WTC11 (cell line): ENCODE data around the gene CPNE8. TPM values are rescaled to one million over a fixed set of nuclear protein-coding genes. Genes with fewer than 3 reads are reported as not detected.

Experiments used
- ATAC-seq: fragments of 200-7000 bp; cut with Tn5 transposase; 2 replicates; pipeline ENCODE4 v1.10.0; 2021; ENCODE audit warnings: mild to moderate bottlenecking, moderate library complexity
- CTCF ChIA-PET: fragments of 300-600 bp; sonication (Branson Sonifier 250); formaldehyde crosslinking; loops from one replicate; lab custom pipeline; 2021; ENCODE audit warnings: antibody characterized with exemption; lab: Charles Lee
- POLR2A ChIA-PET: fragments of 350-600 bp; sonication (Branson Sonifier 250); formaldehyde crosslinking; loops from one replicate; lab custom pipeline; 2021; ENCODE audit warnings: antibody characterized with exemption; lab: Charles Lee
- DNase-seq: peaks from one replicate; pipeline ENCODE4 v3.0.0; 2021; ENCODE audit warnings: low spot score
- H3K27ac Mint-ChIP-seq: 2 replicates; pipeline ENCODE4 v1.8.0; 2021; ENCODE audit warnings: mixed read lengths
- H3K27me3 Mint-ChIP-seq: 2 replicates; pipeline ENCODE4 v1.8.0; 2021; ENCODE audit warnings: low read depth, mild to moderate bottlenecking, moderate library complexity, mixed read lengths
- H3K36me3 Mint-ChIP-seq: 2 replicates; pipeline ENCODE4 v1.8.0; 2021; ENCODE audit warnings: mixed read lengths
- H3K4me1 Mint-ChIP-seq: 2 replicates; pipeline ENCODE4 v1.8.0; 2022; ENCODE audit warnings: mixed read lengths
- H3K4me3 Mint-ChIP-seq: 2 replicates; pipeline ENCODE4 v1.8.0; 2021; ENCODE audit warnings: mild to moderate bottlenecking, moderate library complexity, mixed read lengths
- H3K9me3 Mint-ChIP-seq: 2 replicates; pipeline ENCODE4 v1.8.0; 2021; ENCODE audit warnings: mixed read lengths
- ETV6 ChIP-seq: sonication (generic); formaldehyde crosslinking; IDR thresholded peaks from 2 replicates; pipeline ENCODE4 v1.8.1; 2022; ENCODE audit warnings: mild to moderate bottlenecking, missing genetic modification reagents
- KAT7 ChIP-seq: sonication (generic); formaldehyde crosslinking; IDR thresholded peaks from 2 replicates; pipeline ENCODE4 v1.8.1; 2023; ENCODE audit warnings: missing genetic modification reagents, mild to moderate bottlenecking, borderline replicate concordance
- NFATC4 ChIP-seq: fragments of 250-450 bp; sonication (Bioruptor Pico); IDR thresholded peaks from 2 replicates; pipeline ENCODE4 v1.9.0; 2021; ENCODE audit warnings: mild to moderate bottlenecking
- NR2C2 ChIP-seq: sonication (generic); formaldehyde crosslinking; IDR thresholded peaks from 2 replicates; pipeline ENCODE4 v1.8.0; 2022; ENCODE audit warnings: mild to moderate bottlenecking, missing genetic modification reagents
- RORB ChIP-seq: fragments of 250-450 bp; sonication (Bioruptor Pico); IDR thresholded peaks from 2 replicates; pipeline ENCODE4 v1.9.0; 2021; ENCODE audit warnings: mild to moderate bottlenecking
- TEAD4 ChIP-seq: sonication (generic); formaldehyde crosslinking; IDR thresholded peaks from 2 replicates; pipeline ENCODE4 v1.8.0; 2022; ENCODE audit warnings: mild to moderate bottlenecking, missing genetic modification reagents
- ZNF232 ChIP-seq: sonication (generic); formaldehyde crosslinking; IDR thresholded peaks from 2 replicates; pipeline ENCODE4 v1.8.0; 2022; ENCODE audit warnings: mild to moderate bottlenecking, missing genetic modification reagents
- ZNF423 ChIP-seq: fragments of 250-450 bp; sonication (Bioruptor Pico); IDR thresholded peaks from 2 replicates; pipeline ENCODE4 v2.1.2; 2022; ENCODE audit warnings: mild to moderate bottlenecking, moderate library complexity
- total RNA-seq: library from RNA; stranded (reverse); gene quantifications from 3 replicates; pipeline ENCODE4 v1.2.3, GENCODE V29; 2021
- TF ChIP-seq, protein P1 (sequence below): sonication (generic); formaldehyde crosslinking; IDR thresholded peaks from 2 replicates; pipeline ENCODE4 v1.8.1; 2023; ENCODE audit warnings: mild to moderate bottlenecking, missing genetic modification reagents
- TF ChIP-seq, protein P2 (sequence below): sonication (generic); formaldehyde crosslinking; IDR thresholded peaks from 2 replicates; pipeline ENCODE4 v1.8.1; 2023; ENCODE audit warnings: mild to moderate bottlenecking, moderate library complexity, missing genetic modification reagents
- TF ChIP-seq, protein P3 (sequence below): sonication (generic); formaldehyde crosslinking; IDR thresholded peaks from 2 replicates; pipeline ENCODE4 v1.8.0; 2022; ENCODE audit warnings: mild to moderate bottlenecking, missing genetic modification reagents
- TF ChIP-seq, protein P4 (sequence below): sonication (generic); formaldehyde crosslinking; IDR thresholded peaks from 2 replicates; pipeline ENCODE4 v1.8.1; 2023; ENCODE audit warnings: mild to moderate bottlenecking, missing genetic modification reagents
- TF ChIP-seq, protein P5 (sequence below): sonication (generic); formaldehyde crosslinking; IDR thresholded peaks from 2 replicates; pipeline ENCODE4 v1.8.1; 2022; ENCODE audit warnings: low read depth, missing genetic modification reagents, borderline replicate concordance
- TF ChIP-seq, protein P6 (sequence below): sonication (generic); formaldehyde crosslinking; IDR thresholded peaks from 2 replicates; pipeline ENCODE4 v1.8.0; 2022; ENCODE audit warnings: mild to moderate bottlenecking, missing genetic modification reagents
- TF ChIP-seq, protein P7 (sequence below): sonication (generic); formaldehyde crosslinking; IDR thresholded peaks from 2 replicates; pipeline ENCODE4 v1.8.1; 2023; ENCODE audit warnings: mild to moderate bottlenecking, missing genetic modification reagents, moderate library complexity
- TF ChIP-seq, protein P8 (sequence below): sonication (generic); formaldehyde crosslinking; IDR thresholded peaks from 2 replicates; pipeline ENCODE4 v1.8.1; 2023; ENCODE audit warnings: mild to moderate bottlenecking, missing genetic modification reagents, moderate library complexity
- TF ChIP-seq, protein P9 (sequence below): sonication (generic); formaldehyde crosslinking; conservative IDR thresholded peaks from 2 replicates; pipeline ENCODE4 v1.8.1; 2022; ENCODE audit warnings: mild to moderate bottlenecking, missing genetic modification reagents

The CPNE8 gene
- total RNA-seq, 1 experiment from 2014 or later, result 8.3 TPM

DNA sequence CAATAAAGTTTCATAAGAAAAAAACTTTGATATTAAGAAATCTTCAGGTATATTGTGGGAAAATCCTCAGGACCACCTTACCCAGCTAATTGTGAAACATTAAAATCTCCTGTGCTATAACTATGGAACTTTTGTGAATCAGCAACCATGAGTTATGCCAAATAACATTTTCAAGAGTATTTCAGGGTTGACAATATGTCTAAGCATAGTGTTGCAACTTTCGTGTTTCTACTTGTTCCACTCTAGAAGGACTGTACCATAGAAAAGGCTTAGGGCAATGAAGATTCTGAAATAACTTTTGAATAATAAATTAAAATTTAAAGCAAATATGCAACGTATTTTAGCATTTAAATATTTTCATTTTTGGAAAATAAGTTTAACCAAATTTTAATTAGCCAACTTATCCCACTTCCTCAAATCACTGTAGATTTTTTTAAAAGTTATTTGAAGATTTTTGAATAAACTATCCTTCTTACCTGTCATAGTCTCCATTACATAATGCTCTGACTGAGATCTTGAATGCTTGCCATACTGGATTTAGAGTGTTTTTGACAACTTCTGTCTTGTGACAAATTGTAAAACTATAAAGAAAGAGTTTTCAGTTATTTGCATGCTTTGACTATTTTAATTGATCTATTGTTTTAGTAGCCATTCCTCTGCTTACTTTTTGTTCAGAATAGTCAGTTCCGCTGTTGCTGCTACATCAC lies 143.6 kb downstream of the CPNE8 start:
- CTCF ChIA-PET, result no interaction called here
- POLR2A ChIA-PET, result no interaction called here
- peaks cover 15% of the 10 kb centered on the region for H3K4me1 Mint-ChIP-seq
- no peak overlapping the region for H3K27ac Mint-ChIP-seq
- DNase-seq (no peak), ATAC-seq (no peak)
- H3K27me3 Mint-ChIP-seq, result no peaks in the 10 kb centered on the region
- no peaks in the 10 kb centered on the region for H3K9me3 Mint-ChIP-seq
- no peak overlapping the region for H3K4me3 Mint-ChIP-seq
- TF ChIP-seq, protein P1, sequence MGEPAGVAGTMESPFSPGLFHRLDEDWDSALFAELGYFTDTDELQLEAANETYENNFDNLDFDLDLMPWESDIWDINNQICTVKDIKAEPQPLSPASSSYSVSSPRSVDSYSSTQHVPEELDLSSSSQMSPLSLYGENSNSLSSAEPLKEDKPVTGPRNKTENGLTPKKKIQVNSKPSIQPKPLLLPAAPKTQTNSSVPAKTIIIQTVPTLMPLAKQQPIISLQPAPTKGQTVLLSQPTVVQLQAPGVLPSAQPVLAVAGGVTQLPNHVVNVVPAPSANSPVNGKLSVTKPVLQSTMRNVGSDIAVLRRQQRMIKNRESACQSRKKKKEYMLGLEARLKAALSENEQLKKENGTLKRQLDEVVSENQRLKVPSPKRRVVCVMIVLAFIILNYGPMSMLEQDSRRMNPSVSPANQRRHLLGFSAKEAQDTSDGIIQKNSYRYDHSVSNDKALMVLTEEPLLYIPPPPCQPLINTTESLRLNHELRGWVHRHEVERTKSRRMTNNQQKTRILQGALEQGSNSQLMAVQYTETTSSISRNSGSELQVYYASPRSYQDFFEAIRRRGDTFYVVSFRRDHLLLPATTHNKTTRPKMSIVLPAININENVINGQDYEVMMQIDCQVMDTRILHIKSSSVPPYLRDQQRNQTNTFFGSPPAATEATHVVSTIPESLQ (CRISPR knock-in tag), result no peak
- TF ChIP-seq, protein P2, sequence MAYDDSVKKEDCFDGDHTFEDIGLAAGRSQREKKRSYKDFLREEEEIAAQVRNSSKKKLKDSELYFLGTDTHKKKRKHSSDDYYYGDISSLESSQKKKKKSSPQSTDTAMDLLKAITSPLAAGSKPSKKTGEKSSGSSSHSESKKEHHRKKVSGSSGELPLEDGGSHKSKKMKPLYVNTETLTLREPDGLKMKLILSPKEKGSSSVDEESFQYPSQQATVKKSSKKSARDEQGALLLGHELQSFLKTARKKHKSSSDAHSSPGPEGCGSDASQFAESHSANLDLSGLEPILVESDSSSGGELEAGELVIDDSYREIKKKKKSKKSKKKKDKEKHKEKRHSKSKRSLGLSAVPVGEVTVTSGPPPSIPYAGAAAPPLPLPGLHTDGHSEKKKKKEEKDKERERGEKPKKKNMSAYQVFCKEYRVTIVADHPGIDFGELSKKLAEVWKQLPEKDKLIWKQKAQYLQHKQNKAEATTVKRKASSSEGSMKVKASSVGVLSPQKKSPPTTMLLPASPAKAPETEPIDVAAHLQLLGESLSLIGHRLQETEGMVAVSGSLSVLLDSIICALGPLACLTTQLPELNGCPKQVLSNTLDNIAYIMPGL (CRISPR knock-in tag), result no peak
- no peak for TF ChIP-seq KAT7 (CRISPR knock-in tag)
- TF ChIP-seq, protein P3, sequence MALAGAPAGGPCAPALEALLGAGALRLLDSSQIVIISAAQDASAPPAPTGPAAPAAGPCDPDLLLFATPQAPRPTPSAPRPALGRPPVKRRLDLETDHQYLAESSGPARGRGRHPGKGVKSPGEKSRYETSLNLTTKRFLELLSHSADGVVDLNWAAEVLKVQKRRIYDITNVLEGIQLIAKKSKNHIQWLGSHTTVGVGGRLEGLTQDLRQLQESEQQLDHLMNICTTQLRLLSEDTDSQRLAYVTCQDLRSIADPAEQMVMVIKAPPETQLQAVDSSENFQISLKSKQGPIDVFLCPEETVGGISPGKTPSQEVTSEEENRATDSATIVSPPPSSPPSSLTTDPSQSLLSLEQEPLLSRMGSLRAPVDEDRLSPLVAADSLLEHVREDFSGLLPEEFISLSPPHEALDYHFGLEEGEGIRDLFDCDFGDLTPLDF (CRISPR knock-in tag), result no peak
- TF ChIP-seq ZNF232 (CRISPR knock-in tag), result no peak
- TF ChIP-seq ETV6 (CRISPR knock-in tag), result no peak
- TF ChIP-seq NR2C2 (CRISPR knock-in tag), result no peak
- TF ChIP-seq, protein P4, sequence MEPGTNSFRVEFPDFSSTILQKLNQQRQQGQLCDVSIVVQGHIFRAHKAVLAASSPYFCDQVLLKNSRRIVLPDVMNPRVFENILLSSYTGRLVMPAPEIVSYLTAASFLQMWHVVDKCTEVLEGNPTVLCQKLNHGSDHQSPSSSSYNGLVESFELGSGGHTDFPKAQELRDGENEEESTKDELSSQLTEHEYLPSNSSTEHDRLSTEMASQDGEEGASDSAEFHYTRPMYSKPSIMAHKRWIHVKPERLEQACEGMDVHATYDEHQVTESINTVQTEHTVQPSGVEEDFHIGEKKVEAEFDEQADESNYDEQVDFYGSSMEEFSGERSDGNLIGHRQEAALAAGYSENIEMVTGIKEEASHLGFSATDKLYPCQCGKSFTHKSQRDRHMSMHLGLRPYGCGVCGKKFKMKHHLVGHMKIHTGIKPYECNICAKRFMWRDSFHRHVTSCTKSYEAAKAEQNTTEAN (CRISPR knock-in tag), result no peak
- TF ChIP-seq TEAD4, result no peak
- TF ChIP-seq, protein P5, sequence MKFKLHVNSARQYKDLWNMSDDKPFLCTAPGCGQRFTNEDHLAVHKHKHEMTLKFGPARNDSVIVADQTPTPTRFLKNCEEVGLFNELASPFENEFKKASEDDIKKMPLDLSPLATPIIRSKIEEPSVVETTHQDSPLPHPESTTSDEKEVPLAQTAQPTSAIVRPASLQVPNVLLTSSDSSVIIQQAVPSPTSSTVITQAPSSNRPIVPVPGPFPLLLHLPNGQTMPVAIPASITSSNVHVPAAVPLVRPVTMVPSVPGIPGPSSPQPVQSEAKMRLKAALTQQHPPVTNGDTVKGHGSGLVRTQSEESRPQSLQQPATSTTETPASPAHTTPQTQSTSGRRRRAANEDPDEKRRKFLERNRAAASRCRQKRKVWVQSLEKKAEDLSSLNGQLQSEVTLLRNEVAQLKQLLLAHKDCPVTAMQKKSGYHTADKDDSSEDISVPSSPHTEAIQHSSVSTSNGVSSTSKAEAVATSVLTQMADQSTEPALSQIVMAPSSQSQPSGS, result no peak
- TF ChIP-seq ZNF423 (CRISPR knock-in tag), result no peak
- TF ChIP-seq, protein P6, sequence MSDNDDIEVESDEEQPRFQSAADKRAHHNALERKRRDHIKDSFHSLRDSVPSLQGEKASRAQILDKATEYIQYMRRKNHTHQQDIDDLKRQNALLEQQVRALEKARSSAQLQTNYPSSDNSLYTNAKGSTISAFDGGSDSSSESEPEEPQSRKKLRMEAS (CRISPR knock-in tag), result no peak
- TF ChIP-seq RORB, result no peak
- TF ChIP-seq, protein P7, sequence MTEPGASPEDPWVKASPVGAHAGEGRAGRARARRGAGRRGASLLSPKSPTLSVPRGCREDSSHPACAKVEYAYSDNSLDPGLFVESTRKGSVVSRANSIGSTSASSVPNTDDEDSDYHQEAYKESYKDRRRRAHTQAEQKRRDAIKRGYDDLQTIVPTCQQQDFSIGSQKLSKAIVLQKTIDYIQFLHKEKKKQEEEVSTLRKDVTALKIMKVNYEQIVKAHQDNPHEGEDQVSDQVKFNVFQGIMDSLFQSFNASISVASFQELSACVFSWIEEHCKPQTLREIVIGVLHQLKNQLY (CRISPR knock-in tag), result no peak
- TF ChIP-seq NFATC4 (CRISPR knock-in tag), result no peak
- TF ChIP-seq, protein P8, sequence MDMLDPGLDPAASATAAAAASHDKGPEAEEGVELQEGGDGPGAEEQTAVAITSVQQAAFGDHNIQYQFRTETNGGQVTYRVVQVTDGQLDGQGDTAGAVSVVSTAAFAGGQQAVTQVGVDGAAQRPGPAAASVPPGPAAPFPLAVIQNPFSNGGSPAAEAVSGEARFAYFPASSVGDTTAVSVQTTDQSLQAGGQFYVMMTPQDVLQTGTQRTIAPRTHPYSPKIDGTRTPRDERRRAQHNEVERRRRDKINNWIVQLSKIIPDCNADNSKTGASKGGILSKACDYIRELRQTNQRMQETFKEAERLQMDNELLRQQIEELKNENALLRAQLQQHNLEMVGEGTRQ, result no peak
- TF ChIP-seq, protein P9, sequence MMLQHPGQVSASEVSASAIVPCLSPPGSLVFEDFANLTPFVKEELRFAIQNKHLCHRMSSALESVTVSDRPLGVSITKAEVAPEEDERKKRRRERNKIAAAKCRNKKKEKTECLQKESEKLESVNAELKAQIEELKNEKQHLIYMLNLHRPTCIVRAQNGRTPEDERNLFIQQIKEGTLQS (CRISPR knock-in tag), result no peak
- H3K36me3 Mint-ChIP-seq, result no peaks in the 10 kb centered on the region
